ENCODE measurements around the gene CACNA1D.

The CACNA1D gene

GRCh38 chr3:53846851-53847155, 352.4 kb downstream of the CACNA1D start:
- TF ChIP-seq CTCF (IDR thresholded peaks at IDR 0.05; ENCODE audit: control insufficient read depth, insufficient read depth, low read depth, low read length, missing control alignments) = no peak
- no peak for DNase-seq (ENCODE audit: low read depth)
- no peak overlapping the region; the same call in 1 of the 2 replicates for H3K4me3 ChIP-seq (ENCODE audit: control insufficient read depth, low read depth, low read length)

GRCh38 chr3:53849916-53850315, 355.5 kb downstream of the CACNA1D start:
- H3K4me3 ChIP-seq (ENCODE audit: control insufficient read depth, low read depth, low read length) = no peak overlapping the region
- no peak for DNase-seq (ENCODE audit: low read depth)
- no peak for TF ChIP-seq CTCF (IDR thresholded peaks at IDR 0.05; ENCODE audit: control insufficient read depth, insufficient read depth, low read depth, low read length, missing control alignments)

- DNase-seq (ENCODE audit: low read depth) = no peak
- TF ChIP-seq CTCF (IDR thresholded peaks at IDR 0.05; ENCODE audit: control insufficient read depth, insufficient read depth, low read depth, low read length, missing control alignments) = no peak
- no peak overlapping the region for H3K4me3 ChIP-seq (ENCODE audit: control insufficient read depth, low read depth, low read length)
These were observed 356.5 kb downstream of the CACNA1D start for GRCh38 chr3:53850895-53851294.

GRCh38 chr3:53856964-53857363, 362.6 kb downstream of the CACNA1D start:
- DNase-seq (ENCODE audit: low read depth) = no peak
- no peak for TF ChIP-seq CTCF (IDR thresholded peaks at IDR 0.05; ENCODE audit: control insufficient read depth, insufficient read depth, low read depth, low read length, missing control alignments)
- no peak overlapping the region for H3K4me3 ChIP-seq (ENCODE audit: control insufficient read depth, low read depth, low read length)

GRCh38 chr3:53858096-53858741, 363.8 kb downstream of the CACNA1D start:
- H3K4me3 ChIP-seq (ENCODE audit: control insufficient read depth, low read depth, low read length) = no peak overlapping the region
- no peak for DNase-seq (ENCODE audit: low read depth)
- TF ChIP-seq CTCF (IDR thresholded peaks at IDR 0.05; ENCODE audit: control insufficient read depth, insufficient read depth, low read depth, low read length, missing control alignments) = no peak

GRCh38 chr3:53859178-53859577, 364.8 kb downstream of the CACNA1D start:
- no peak overlapping the region for H3K4me3 ChIP-seq (ENCODE audit: control insufficient read depth, low read depth, low read length)
- DNase-seq (ENCODE audit: low read depth) = no peak
- no peak for TF ChIP-seq CTCF (IDR thresholded peaks at IDR 0.05; ENCODE audit: control insufficient read depth, insufficient read depth, low read depth, low read length, missing control alignments)

GRCh38 chr3:53860196-53860595, 365.8 kb downstream of the CACNA1D start:
- DNase-seq (ENCODE audit: low read depth) = no peak
- H3K4me3 ChIP-seq (ENCODE audit: control insufficient read depth, low read depth, low read length) = no peak overlapping the region
- TF ChIP-seq CTCF (IDR thresholded peaks at IDR 0.05; ENCODE audit: control insufficient read depth, insufficient read depth, low read depth, low read length, missing control alignments) = no peak

All from AG09309 (cell line).